Dendritic cell treated with granulocyte-macrophage colony-stimulating factor and Interleukin-4, amounts not matched to agents 40 ng/mL and 50 ng/mL, for 4 days (primary cell): ENCODE measurements around the gene LAMB3.

ENCODE experiments used
- H3K27ac Mint-ChIP-seq: one replicate; pipeline ENCODE4 v1.8.0; 2022; ENCODE audit warnings: mild to moderate bottlenecking, mixed read lengths
- H3K27me3 Mint-ChIP-seq: one replicate; pipeline ENCODE4 v1.8.0; 2022; ENCODE audit warnings: mild to moderate bottlenecking, mixed read lengths
- H3K36me3 Mint-ChIP-seq: one replicate; pipeline ENCODE4 v1.8.0; 2022; ENCODE audit warnings: low read depth, mixed read lengths
- H3K4me1 Mint-ChIP-seq: one replicate; pipeline ENCODE4 v1.8.0; 2022; ENCODE audit warnings: low read depth, mixed read lengths
- H3K4me3 Mint-ChIP-seq: one replicate; pipeline ENCODE4 v1.8.0; 2022; ENCODE audit warnings: mild to moderate bottlenecking, moderate library complexity, mixed read lengths
- H3K9me3 Mint-ChIP-seq: one replicate; pipeline ENCODE4 v1.8.0; 2022; ENCODE audit warnings: mixed read lengths
- intact Hi-C: fragments of 100-400 bp; cut with micrococcal nuclease; formaldehyde crosslinking; loops from one replicate; pipeline ENCODE4 v1.15.0; 2022

Gene LAMB3

GRCh38 chr1:209597499-209597898 lies 54.7 kb downstream of the LAMB3 start:
- Mint-ChIP-seq H3K4me1 (no peaks in the 10 kb centered on the region), H3K4me3 (no peak overlapping the region), H3K27ac (no peak overlapping the region), H3K9me3 (no peaks in the 10 kb centered on the region), H3K36me3 (no peaks in the 10 kb centered on the region), H3K27me3 (peaks cover 54% of the 10 kb centered on the region)
- intact Hi-C loops = no loop called here

- no peaks in the 10 kb centered on the region for H3K36me3 Mint-ChIP-seq
- H3K4me3 Mint-ChIP-seq = no peak overlapping the region
- no peaks in the 10 kb centered on the region for H3K9me3 Mint-ChIP-seq
- intact Hi-C loops = no loop called here
- peaks cover 56% of the 10 kb centered on the region for H3K27me3 Mint-ChIP-seq
- H3K4me1 Mint-ChIP-seq = no peaks in the 10 kb centered on the region
- no peak overlapping the region for H3K27ac Mint-ChIP-seq
Measured at GRCh38 chr1:209595599-209596285, 56.5 kb downstream of the LAMB3 start.

- Mint-ChIP-seq H3K4me1 (no peaks in the 10 kb centered on the region), H3K27me3 (peaks cover 59% of the 10 kb centered on the region), H3K4me3 (no peak overlapping the region)
Measured at GRCh38 chr1:209595028-209595427, 57.2 kb downstream of the LAMB3 start.

GRCh38 chr1:209594440-209594839 lies 57.8 kb downstream of the LAMB3 start:
- H3K9me3 Mint-ChIP-seq = no peaks in the 10 kb centered on the region
- no peak overlapping the region for H3K27ac Mint-ChIP-seq
- intact Hi-C loops = no loop called here
- no peaks in the 10 kb centered on the region for H3K36me3 Mint-ChIP-seq
- peaks cover 59% of the 10 kb centered on the region for H3K27me3 Mint-ChIP-seq
- H3K4me1 Mint-ChIP-seq = no peaks in the 10 kb centered on the region
- no peak overlapping the region for H3K4me3 Mint-ChIP-seq

More at GRCh38 chr1:209595028-209595427, 57.2 kb downstream of the LAMB3 start:
- Mint-ChIP-seq H3K36me3 (no peaks in the 10 kb centered on the region), H3K9me3 (no peaks in the 10 kb centered on the region), H3K27ac (no peak overlapping the region)
- intact Hi-C loops = no loop called here

GRCh38 chr1:209593747-209594146 lies 58.5 kb downstream of the LAMB3 start:
- intact Hi-C loops = no loop called here
- no peaks in the 10 kb centered on the region for H3K36me3 Mint-ChIP-seq
- H3K4me1 Mint-ChIP-seq = no peaks in the 10 kb centered on the region
- no peak overlapping the region for H3K4me3 Mint-ChIP-seq
- H3K9me3 Mint-ChIP-seq = no peaks in the 10 kb centered on the region
- peaks cover 61% of the 10 kb centered on the region for H3K27me3 Mint-ChIP-seq
- H3K27ac Mint-ChIP-seq = no peak overlapping the region

- H3K4me3 Mint-ChIP-seq = no peak overlapping the region
- H3K27ac Mint-ChIP-seq = no peak overlapping the region
- H3K4me1 Mint-ChIP-seq = peaks cover 6% of the 10 kb centered on the region
- no peaks in the 10 kb centered on the region for H3K36me3 Mint-ChIP-seq
- no peaks in the 10 kb centered on the region for H3K9me3 Mint-ChIP-seq
- peaks cover 66% of the 10 kb centered on the region for H3K27me3 Mint-ChIP-seq
- intact Hi-C loops = no loop called here
Measured at GRCh38 chr1:209590405-209590804, 61.8 kb downstream of the LAMB3 start.

GRCh38 chr1:209589863-209590262 lies 62.4 kb downstream of the LAMB3 start:
- Mint-ChIP-seq H3K36me3 (no peaks in the 10 kb centered on the region), H3K9me3 (no peaks in the 10 kb centered on the region), H3K27me3 (peaks cover 62% of the 10 kb centered on the region), H3K4me3 (no peak overlapping the region), H3K27ac (no peak overlapping the region), H3K4me1 (peaks cover 6% of the 10 kb centered on the region)
- intact Hi-C loops = no loop called here

GRCh38 chr1:209589440-209589839 lies 62.8 kb downstream of the LAMB3 start:
- Mint-ChIP-seq H3K4me1 (peaks cover 6% of the 10 kb centered on the region), H3K4me3 (no peak overlapping the region)
- intact Hi-C loops = no loop called here

GRCh38 chr1:209587789-209588188 lies 64.4 kb downstream of the LAMB3 start:
- intact Hi-C loops = no loop called here
- Mint-ChIP-seq H3K4me3 (no peak overlapping the region), H3K9me3 (no peaks in the 10 kb centered on the region)

More at GRCh38 chr1:209589440-209589839, 62.8 kb downstream of the LAMB3 start:
- Mint-ChIP-seq H3K9me3 (no peaks in the 10 kb centered on the region), H3K27me3 (peaks cover 59% of the 10 kb centered on the region), H3K36me3 (no peaks in the 10 kb centered on the region), H3K27ac (no peak overlapping the region)

GRCh38 chr1:209586221-209586740 lies 65.9 kb downstream of the LAMB3 start:
- H3K9me3 Mint-ChIP-seq = no peaks in the 10 kb centered on the region
- no peaks in the 10 kb centered on the region for H3K36me3 Mint-ChIP-seq
- peaks cover 6% of the 10 kb centered on the region for H3K4me1 Mint-ChIP-seq
- no peak overlapping the region for H3K27ac Mint-ChIP-seq
- no peak overlapping the region for H3K4me3 Mint-ChIP-seq
- peaks cover 39% of the 10 kb centered on the region for H3K27me3 Mint-ChIP-seq
- intact Hi-C loops = no loop called here

More at GRCh38 chr1:209587789-209588188, 64.4 kb downstream of the LAMB3 start:
- Mint-ChIP-seq H3K4me1 (peaks cover 6% of the 10 kb centered on the region), H3K36me3 (no peaks in the 10 kb centered on the region), H3K27ac (no peak overlapping the region), H3K27me3 (peaks cover 46% of the 10 kb centered on the region)

GRCh38 chr1:209585672-209586071 lies 66.6 kb downstream of the LAMB3 start:
- H3K4me3 Mint-ChIP-seq = no peak overlapping the region
- no peak overlapping the region for H3K27ac Mint-ChIP-seq
- intact Hi-C loops = no loop called here
- H3K4me1 Mint-ChIP-seq = peaks cover 6% of the 10 kb centered on the region
- H3K9me3 Mint-ChIP-seq = no peaks in the 10 kb centered on the region
- peaks cover 37% of the 10 kb centered on the region for H3K27me3 Mint-ChIP-seq
- H3K36me3 Mint-ChIP-seq = no peaks in the 10 kb centered on the region

GRCh38 chr1:209585197-209585596 lies 67.0 kb downstream of the LAMB3 start:
- no peak overlapping the region for H3K4me3 Mint-ChIP-seq
- H3K27me3 Mint-ChIP-seq = peaks cover 33% of the 10 kb centered on the region
- intact Hi-C loops = no loop called here
- peaks cover 6% of the 10 kb centered on the region for H3K4me1 Mint-ChIP-seq
- H3K27ac Mint-ChIP-seq = no peak overlapping the region
- H3K36me3 Mint-ChIP-seq = no peaks in the 10 kb centered on the region
- H3K9me3 Mint-ChIP-seq = no peaks in the 10 kb centered on the region

- intact Hi-C loops = no loop called here
- Mint-ChIP-seq H3K4me3 (no peak overlapping the region), H3K27ac (no peak overlapping the region), H3K4me1 (peaks cover 6% of the 10 kb centered on the region), H3K27me3 (peaks cover 26% of the 10 kb centered on the region), H3K36me3 (no peaks in the 10 kb centered on the region), H3K9me3 (no peaks in the 10 kb centered on the region)
Measured at GRCh38 chr1:209584231-209584672, 68.0 kb downstream of the LAMB3 start.

- Mint-ChIP-seq H3K27me3 (peaks cover 18% of the 10 kb centered on the region), H3K4me3 (no peak within 1 kb of the TSS), H3K27ac (no peak within 1 kb of the TSS), H3K9me3 (no peaks in the 10 kb centered on the region), H3K36me3 (no peaks in the 10 kb centered on the region), H3K4me1 (peaks cover 6% of the 10 kb centered on the region)
- intact Hi-C loops = no loop called here
Measured at GRCh38 chr1:209583408-209583807, 68.8 kb downstream of the LAMB3 start, which contains the start of gene CAMK1G. Gene CAMK1G (plus strand): TSS chr1:209583714. CDS start chr1:209594984, 11,270 bp downstream.

GRCh38 chr1:209580577-209580976 lies 71.6 kb downstream of the LAMB3 start:
- no peaks in the 10 kb centered on the region for H3K36me3 Mint-ChIP-seq
- intact Hi-C loops = no loop called here
- H3K4me3 Mint-ChIP-seq = no peak overlapping the region

More at GRCh38 chr1:209580577-209580976, 71.6 kb downstream of the LAMB3 start:
- Mint-ChIP-seq H3K27ac (no peak overlapping the region), H3K27me3 (peaks cover 15% of the 10 kb centered on the region), H3K4me1 (peaks cover 7% of the 10 kb centered on the region), H3K9me3 (no peaks in the 10 kb centered on the region)
